Left ventricle myocardium inferior (tissue), 1 donor: ENCODE results near the gene PRDX3. TPM values are rescaled to one million over a fixed set of nuclear protein-coding genes. Genes with fewer than 3 reads are reported as not detected.

Source experiments
- DNase-seq: peaks from one replicate; pipeline ENCODE4 v3.0.0-alpha.2; 2020
- H3K27ac ChIP-seq: fragments of 200-600 bp; replicated peaks from 2 replicates; pipeline ENCODE4 v1.8.0; 2021
- H3K27me3 ChIP-seq: fragments of 200-600 bp; 2 replicates; pipeline ENCODE4 v1.8.0; 2021; ENCODE audit warnings: low read depth
- H3K36me3 ChIP-seq: fragments of 200-600 bp; 2 replicates; pipeline ENCODE4 v1.8.0; 2021
- H3K4me1 ChIP-seq: fragments of 200-600 bp; 2 replicates; pipeline ENCODE4 v1.8.0; 2021
- H3K4me3 ChIP-seq: fragments of 200-600 bp; 2 replicates; pipeline ENCODE4 v1.8.0; 2021; ENCODE audit warnings: mild to moderate bottlenecking, moderate library complexity
- H3K9me3 ChIP-seq: fragments of 200-600 bp; replicated peaks from 2 replicates; pipeline ENCODE4 v1.8.0; 2021
- intact Hi-C: fragments of 100-400 bp; cut with micrococcal nuclease; formaldehyde crosslinking; loops from one replicate; pipeline ENCODE4 v1.11.0; 2022
- total RNA-seq: library from RNA; stranded (reverse); fragmentation: NEBNext Ultra II Directional; extraction: Animal tissue kit (Norgen Biotek cat#: 25700); gene quantifications from one replicate; pipeline ENCODE4 v1.2.1, GENCODE V29; 2021
- TF ChIP-seq, protein P1 (sequence below): fragments of 200-600 bp; IDR thresholded peaks from 2 replicates; pipeline ENCODE4 v1.8.0; 2021; ENCODE audit warnings: antibody characterized with exemption, mild to moderate bottlenecking, borderline replicate concordance
- donor health status: DM: no; HTN: yes; CAD: no; lungs with severe emphysema.

Gene PRDX3
- total RNA-seq, 1 donor from 2014 or later = 301 TPM

DNA sequence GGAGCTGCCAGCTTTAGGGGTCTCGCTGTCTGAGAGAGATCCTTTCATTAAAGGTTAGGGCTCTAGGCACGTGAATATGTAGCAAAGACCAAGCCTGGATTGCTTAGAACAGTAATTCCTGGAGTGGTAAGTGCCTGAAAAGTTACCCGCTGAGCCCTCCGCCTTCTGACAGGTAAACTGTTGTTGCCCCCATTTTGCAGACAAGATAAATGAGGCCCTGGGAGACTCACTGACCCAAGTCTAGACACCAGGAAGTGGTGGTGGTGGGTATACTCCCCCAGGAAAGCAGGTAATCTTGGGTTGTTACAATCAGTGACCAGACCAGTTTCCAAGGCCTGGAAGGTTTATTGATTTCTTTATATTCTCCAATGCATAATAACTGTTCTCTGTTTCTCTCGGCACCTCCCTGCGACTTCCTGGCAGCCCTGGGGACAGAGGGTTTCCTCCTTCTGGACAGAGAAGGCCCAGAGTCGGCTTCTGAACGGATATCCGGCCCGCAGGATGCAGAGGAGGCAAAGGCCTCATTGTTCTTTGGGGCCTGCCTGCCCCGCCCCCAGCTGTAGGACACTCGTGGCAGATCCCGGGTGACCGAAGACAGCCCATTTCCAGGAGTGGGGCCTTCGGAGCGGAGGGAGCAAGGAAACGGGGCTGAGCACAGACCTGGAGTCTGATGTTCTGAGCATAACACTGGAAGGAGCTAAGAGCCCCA, 27.4 kb upstream of the PRDX3 start:
- intact Hi-C loops = no loop called here
- DNase-seq = peak; percentile 83
- Histone ChIP-seq H3K27ac (peak overlapping the region; percentile 97), H3K9me3 (no peaks in the 10 kb centered on the region), H3K27me3 (no peaks in the 10 kb centered on the region), H3K36me3 (no peaks in the 10 kb centered on the region), H3K4me3 (peak overlapping the region; percentile 97), H3K4me1 (peaks cover 51% of the 10 kb centered on the region)
- TF ChIP-seq, protein P1, sequence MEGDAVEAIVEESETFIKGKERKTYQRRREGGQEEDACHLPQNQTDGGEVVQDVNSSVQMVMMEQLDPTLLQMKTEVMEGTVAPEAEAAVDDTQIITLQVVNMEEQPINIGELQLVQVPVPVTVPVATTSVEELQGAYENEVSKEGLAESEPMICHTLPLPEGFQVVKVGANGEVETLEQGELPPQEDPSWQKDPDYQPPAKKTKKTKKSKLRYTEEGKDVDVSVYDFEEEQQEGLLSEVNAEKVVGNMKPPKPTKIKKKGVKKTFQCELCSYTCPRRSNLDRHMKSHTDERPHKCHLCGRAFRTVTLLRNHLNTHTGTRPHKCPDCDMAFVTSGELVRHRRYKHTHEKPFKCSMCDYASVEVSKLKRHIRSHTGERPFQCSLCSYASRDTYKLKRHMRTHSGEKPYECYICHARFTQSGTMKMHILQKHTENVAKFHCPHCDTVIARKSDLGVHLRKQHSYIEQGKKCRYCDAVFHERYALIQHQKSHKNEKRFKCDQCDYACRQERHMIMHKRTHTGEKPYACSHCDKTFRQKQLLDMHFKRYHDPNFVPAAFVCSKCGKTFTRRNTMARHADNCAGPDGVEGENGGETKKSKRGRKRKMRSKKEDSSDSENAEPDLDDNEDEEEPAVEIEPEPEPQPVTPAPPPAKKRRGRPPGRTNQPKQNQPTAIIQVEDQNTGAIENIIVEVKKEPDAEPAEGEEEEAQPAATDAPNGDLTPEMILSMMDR = no peak

DNA sequence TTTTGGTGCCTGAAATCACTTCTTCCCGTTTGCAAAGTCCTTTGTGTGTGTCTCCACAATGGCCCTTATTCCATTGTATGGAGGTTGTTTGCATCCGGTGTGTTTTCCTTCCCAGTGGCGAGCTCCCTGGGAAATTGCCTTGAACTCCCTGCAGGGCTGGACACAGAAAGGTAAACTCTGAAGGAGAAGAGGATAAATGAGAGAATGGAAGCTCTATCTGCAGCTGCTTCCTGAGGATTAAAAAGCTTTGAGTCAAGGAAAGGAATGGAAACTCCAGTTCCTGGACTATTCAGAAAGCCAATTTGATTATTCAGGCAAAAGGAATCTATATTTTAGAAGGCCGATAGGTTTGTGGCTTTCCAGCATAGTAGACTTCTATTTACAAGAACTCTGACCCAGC, 24.4 kb upstream of the PRDX3 start:
- no peaks in the 10 kb centered on the region for H3K36me3 ChIP-seq
- H3K9me3 ChIP-seq = no peaks in the 10 kb centered on the region
- peak overlapping the region; percentile 39 for H3K27ac ChIP-seq
- peaks cover 25% of the 10 kb centered on the region for H3K4me1 ChIP-seq
- H3K4me3 ChIP-seq = no peak overlapping the region
- TF ChIP-seq, protein P1 = no peak
- DNase-seq = no peak
- intact Hi-C loops = loop anchor here (5.0 kb wide), 2 partner anchors 214 to 239 kb away; no protein-coding TSS in a partner anchor
- H3K27me3 ChIP-seq = no peaks in the 10 kb centered on the region

DNA sequence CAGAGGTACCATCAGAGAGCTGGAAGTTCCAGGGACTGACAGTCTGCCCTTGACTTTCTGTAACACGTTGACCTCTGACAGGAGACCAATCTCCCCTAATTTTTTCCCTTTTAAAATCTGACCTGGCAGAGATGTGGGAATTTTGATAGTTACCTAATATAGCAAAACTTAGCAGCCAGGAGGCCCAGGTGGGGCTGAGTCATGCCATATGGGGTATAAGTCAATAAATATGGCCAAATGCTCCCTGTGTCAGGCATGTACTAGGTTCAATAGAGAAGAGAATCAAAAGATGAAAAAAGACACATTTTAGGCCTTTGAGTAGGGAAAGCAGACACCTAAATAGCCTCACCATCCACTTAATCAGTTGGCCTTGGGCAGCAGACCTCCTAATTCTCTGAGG, 22.6 kb upstream of the PRDX3 start:
- DNase-seq = no peak
- no peaks in the 10 kb centered on the region for H3K9me3 ChIP-seq
- H3K4me3 ChIP-seq = no peak overlapping the region
- intact Hi-C loops = loop anchor here (5.0 kb wide), 2 partner anchors 216 to 241 kb away; no protein-coding TSS in a partner anchor
- H3K4me1 ChIP-seq = peaks cover 16% of the 10 kb centered on the region
- no peaks in the 10 kb centered on the region for H3K27me3 ChIP-seq
- no peak overlapping the region for H3K27ac ChIP-seq
- no peaks in the 10 kb centered on the region for H3K36me3 ChIP-seq
- TF ChIP-seq, protein P1 = no peak

DNA sequence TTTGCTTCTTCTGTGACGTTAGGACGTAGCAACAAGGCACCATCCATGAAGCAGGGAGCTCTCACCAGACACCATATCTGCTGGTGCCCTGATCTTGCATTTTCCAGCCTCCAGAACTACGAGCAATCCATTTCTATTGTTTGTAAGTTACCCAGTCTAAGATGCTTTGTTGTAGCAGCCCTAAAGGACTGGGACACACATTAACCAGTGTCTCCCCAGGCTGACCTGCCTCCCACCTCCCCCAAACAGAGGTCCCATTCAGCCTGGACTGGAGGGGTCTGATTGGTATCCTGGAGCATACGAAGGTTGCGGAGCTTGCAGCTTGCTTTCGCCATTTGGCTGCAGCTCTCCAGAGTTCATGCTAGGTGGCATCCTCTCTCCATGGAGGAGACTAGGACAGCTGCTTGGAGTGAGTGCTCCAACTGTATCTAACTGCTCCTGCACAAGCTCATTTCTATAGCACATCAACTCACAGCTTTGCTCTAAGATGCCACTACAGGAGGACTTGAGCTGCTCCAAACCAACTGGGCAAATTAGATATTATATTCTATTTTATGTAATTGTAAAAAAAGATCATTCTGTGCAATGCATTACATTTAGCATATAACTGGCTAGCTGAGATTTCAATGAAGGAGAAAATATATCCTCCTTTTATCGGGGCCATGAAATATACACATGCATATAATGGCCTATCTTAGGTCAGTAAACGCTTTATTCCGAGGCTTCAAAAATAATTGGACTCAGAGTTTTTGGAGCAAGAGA, 20.8 kb upstream of the PRDX3 start:
- Histone ChIP-seq H3K36me3 (no peaks in the 10 kb centered on the region), H3K4me1 (peaks cover 8% of the 10 kb centered on the region), H3K27me3 (no peaks in the 10 kb centered on the region), H3K27ac (no peak overlapping the region), H3K4me3 (no peak overlapping the region), H3K9me3 (no peaks in the 10 kb centered on the region)
- DNase-seq = peak; percentile 32
- TF ChIP-seq, protein P1 = peak; percentile 91
- intact Hi-C loops = no loop called here

DNA sequence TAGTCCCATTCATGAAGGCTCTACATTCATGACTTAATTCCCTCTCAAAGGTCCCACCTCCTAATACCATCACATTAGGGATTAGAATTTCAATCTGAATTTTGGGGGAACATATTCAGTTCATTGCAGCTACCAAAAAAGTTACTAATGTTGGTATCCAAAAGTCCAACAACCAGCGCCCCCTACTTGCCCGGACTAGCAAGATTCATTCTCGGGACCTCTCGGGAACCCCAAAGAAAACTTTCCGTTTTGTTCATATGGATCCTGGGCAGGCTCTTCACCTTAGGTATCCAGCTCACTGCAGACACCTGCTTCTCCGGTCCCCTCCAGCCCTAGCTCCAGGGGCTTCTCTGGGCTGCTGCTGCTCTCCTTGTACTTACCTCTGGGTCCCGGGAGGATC, 19.8 kb upstream of the PRDX3 start:
- Histone ChIP-seq H3K27me3 (no peaks in the 10 kb centered on the region), H3K4me1 (peaks cover 8% of the 10 kb centered on the region), H3K4me3 (no peak overlapping the region), H3K27ac (no peak overlapping the region), H3K9me3 (no peaks in the 10 kb centered on the region), H3K36me3 (no peaks in the 10 kb centered on the region)
- no peak for DNase-seq
- intact Hi-C loops = no loop called here
- TF ChIP-seq, protein P1 = peak; percentile 43
